H1 (cell line): ENCODE results near the gene SLC17A4. TPM values are rescaled to one million over a fixed set of nuclear protein-coding genes. Genes with fewer than 3 reads are reported as not detected.

ENCODE experiments used
- CTCF ChIA-PET: fragments of 300-600 bp; sonication (Branson Sonifier 250); formaldehyde crosslinking; loops from one replicate; lab custom pipeline; 2021; ENCODE audit not compliant: partially characterized antibody; lab: Charles Lee
- POLR2A ChIA-PET: fragments of 300-600 bp; sonication (Branson Sonifier 250); formaldehyde crosslinking; loops from one replicate; lab custom pipeline; 2021; ENCODE audit warnings: inconsistent platforms; ENCODE audit not compliant: partially characterized antibody; lab: Charles Lee
- DNase-seq, 2 experiments: peaks; one replicate each; pipeline versions ENCODE4 v3.0.0 to v3.0.0-alpha.2; 2010 to 2022; ENCODE audit warnings: low spot score in 2 of 2, low read depth in 1 of 2, mixed read lengths in 1 of 2
- FAIRE-seq: peaks from 2 replicates; lab custom pipeline; 2011; peaks lifted over from hg19 to GRCh38; lab: Jason Lieb, UNC
- H2AFZ ChIP-seq: 2 replicates; pipeline ENCODE4 v1.8.1; 2012; ENCODE audit warnings: low read length, inconsistent platforms
- H2AK5ac ChIP-seq: 2 replicates; pipeline ENCODE4 v1.6.1; 2013; ENCODE audit warnings: low read depth, low read length
- H2BK120ac ChIP-seq: replicated peaks from 2 replicates; pipeline ENCODE3; 2013; ENCODE audit warnings: low read depth, low read length, inconsistent platforms
- H2BK12ac ChIP-seq: 2 replicates; pipeline ENCODE4 v1.6.1; 2013; ENCODE audit warnings: low read depth, low read length
- H2BK15ac ChIP-seq: 2 replicates; pipeline ENCODE4 v1.6.1; 2013; ENCODE audit warnings: low read length
- H2BK20ac ChIP-seq: 2 replicates; pipeline ENCODE4 v1.6.1; 2013; ENCODE audit warnings: low read length
- H2BK5ac ChIP-seq: 2 replicates; pipeline ENCODE4 v1.6.1; 2013; ENCODE audit warnings: low read depth, low read length
- H3K14ac ChIP-seq: 2 replicates; pipeline ENCODE4 v1.6.1; 2013; ENCODE audit warnings: inconsistent platforms; ENCODE audit not compliant: insufficient read length
- H3K18ac ChIP-seq: 2 replicates; pipeline ENCODE4 v1.6.1; 2013; ENCODE audit warnings: low read length; ENCODE audit errors: extremely low read depth
- H3K23ac ChIP-seq: 2 replicates; pipeline ENCODE4 v1.6.1; 2013; ENCODE audit warnings: inconsistent platforms; ENCODE audit not compliant: insufficient read length
- H3K23me2 ChIP-seq: 2 replicates; pipeline ENCODE4 v1.6.1; 2013; ENCODE audit warnings: low read depth, low read length
- H3K27ac ChIP-seq: 2 replicates; pipeline ENCODE4 v1.6.1; 2011; ENCODE audit warnings: low read depth, low read length, inconsistent platforms
- H3K27me3 ChIP-seq, 4 experiments: replicated peaks in 1 of 4; 1 replicate in 1 of 4; 2 replicates in 3 of 4; pipeline versions ENCODE4 v1.6.1 to v1.8.1; 2011 to 2013; ENCODE audit warnings: low read length in 3 of 4, mild to moderate bottlenecking in 3 of 4, inconsistent platforms in 2 of 4, mixed read lengths in 2 of 4, moderate library complexity in 1 of 4; ENCODE audit not compliant: control insufficient read depth in 3 of 4, insufficient read depth in 3 of 4; ENCODE audit errors: extremely low read depth in 1 of 4
- H3K36me3 ChIP-seq, 4 experiments: 2 replicates each; pipeline versions ENCODE4 v1.6.1 to v1.8.1; 2011 to 2013; ENCODE audit warnings: mild to moderate bottlenecking in 4 of 4, low read length in 3 of 4, moderate library complexity in 2 of 4, control low read depth in 1 of 4, inconsistent platforms in 1 of 4; ENCODE audit not compliant: insufficient read depth in 4 of 4, control insufficient read depth in 2 of 4
- H3K4ac ChIP-seq: replicated peaks from 2 replicates; pipeline ENCODE3; 2013; ENCODE audit warnings: low read length, low read depth, mixed read lengths, inconsistent platforms; ENCODE audit not compliant: insufficient read length
- H3K4me1 ChIP-seq, 4 experiments: replicated peaks in 1 of 4; 1 replicate in 1 of 4; 2 replicates in 3 of 4; pipeline versions ENCODE4 v1.6.1 to v1.8.1; 2011 to 2013; ENCODE audit warnings: low read length in 3 of 4, inconsistent platforms in 2 of 4, mixed read lengths in 1 of 4; ENCODE audit not compliant: insufficient read depth in 4 of 4, control insufficient read depth in 3 of 4
- H3K4me2 ChIP-seq, 2 experiments: 2 replicates each; pipeline versions ENCODE4 v1.6.1 to v1.8.1; 2011 to 2013; ENCODE audit warnings: low read depth in 2 of 2, low read length in 2 of 2, control low read depth in 1 of 2, inconsistent platforms in 1 of 2, mild to moderate bottlenecking in 1 of 2; ENCODE audit not compliant: insufficient read depth in 1 of 2
- H3K4me3 ChIP-seq, 4 experiments: fragments of 200-600, 300-600 bp in 1 of 4; sonication (generic), shearing (Covaris generic), sonication (Bioruptor Twin) in 1 of 4; 2 replicates each; pipeline versions ENCODE4 v1.5.1 to v1.8.1; 2011 to 2016; ENCODE audit warnings: low read length in 4 of 4, low read depth in 3 of 4, control low read depth in 2 of 4, inconsistent platforms in 2 of 4, mild to moderate bottlenecking in 2 of 4, mixed read lengths in 1 of 4, moderate library complexity in 1 of 4; ENCODE audit not compliant: insufficient read depth in 2 of 4; ENCODE audit errors: extremely low read depth in 1 of 4
- H3K56ac ChIP-seq: replicated peaks from 2 replicates; pipeline ENCODE3; 2013; ENCODE audit warnings: low read depth, mild to moderate bottlenecking, mixed read lengths, low read length, inconsistent platforms; ENCODE audit not compliant: insufficient read length
- H3K79me1 ChIP-seq: 2 replicates; pipeline ENCODE4 v1.6.1; 2013; ENCODE audit warnings: low read depth, low read length, control low read depth
- H3K79me2 ChIP-seq, 2 experiments: 2 replicates each; pipeline versions ENCODE4 v1.6.1 to v1.8.1; 2012 to 2013; ENCODE audit warnings: low read length in 2 of 2, mild to moderate bottlenecking in 2 of 2, inconsistent platforms in 1 of 2; ENCODE audit not compliant: insufficient read depth in 2 of 2, control insufficient read depth in 1 of 2
- H3K9ac ChIP-seq, 4 experiments: replicated peaks in 1 of 4; 1 replicate in 1 of 4; 2 replicates in 3 of 4; pipeline versions ENCODE4 v1.6.1 to v1.8.1; 2011 to 2013; ENCODE audit warnings: low read depth in 3 of 4, low read length in 3 of 4, control low read depth in 2 of 4, mild to moderate bottlenecking in 2 of 4, moderate library complexity in 2 of 4, inconsistent platforms in 1 of 4; ENCODE audit errors: extremely low read depth in 1 of 4
- H3K9me3 ChIP-seq, 2 experiments: 2 replicates each; pipeline versions ENCODE4 v1.6.1 to v1.8.1; 2012 to 2013; ENCODE audit warnings: mild to moderate bottlenecking in 2 of 2, moderate library complexity in 2 of 2, control low read depth in 1 of 2, inconsistent platforms in 1 of 2, low read depth in 1 of 2, low read length in 1 of 2, mixed read lengths in 1 of 2; ENCODE audit not compliant: insufficient read depth in 2 of 2
- H4K20me1 ChIP-seq, 2 experiments: replicated peaks in 1 of 2; 2 replicates each; pipeline versions ENCODE3 to v1.8.1; 2011 to 2013; ENCODE audit warnings: inconsistent platforms in 2 of 2, low read length in 2 of 2, mild to moderate bottlenecking in 1 of 2; ENCODE audit not compliant: insufficient read depth in 2 of 2, control insufficient read depth in 1 of 2
- H4K5ac ChIP-seq: 2 replicates; pipeline ENCODE4 v1.6.1; 2013; ENCODE audit warnings: low read length, low read depth, mixed read lengths, inconsistent platforms; ENCODE audit not compliant: insufficient read length
- H4K8ac ChIP-seq: 2 replicates; pipeline ENCODE4 v1.8.0; 2013; ENCODE audit warnings: mild to moderate bottlenecking, moderate library complexity, low read length, inconsistent platforms; ENCODE audit not compliant: insufficient read depth; ENCODE audit errors: extremely low read depth
- H4K91ac ChIP-seq: replicated peaks from 2 replicates; pipeline ENCODE3; 2013; ENCODE audit warnings: low read length, mixed read lengths, inconsistent platforms; ENCODE audit not compliant: insufficient read length
- ASH2L ChIP-seq: fragments of 200-600, 300-600 bp; sonication (generic); IDR thresholded peaks from one replicate; pipeline ENCODE4 v1.7.1; 2017; ENCODE audit warnings: low read length
- CBX8 ChIP-seq: fragments of 300-800, 300-1000 bp; sonication (generic); IDR thresholded peaks from 2 replicates; pipeline ENCODE4 v1.7.1; 2016; ENCODE audit warnings: low read depth, low read length, borderline replicate concordance
- CHD2 ChIP-seq: IDR thresholded peaks from 2 replicates; pipeline ENCODE4 v1.6.1; 2012; ENCODE audit warnings: low read length, improper control_type of control experiment
- GABPA ChIP-seq: IDR thresholded peaks from 2 replicates; pipeline ENCODE4 v1.6.1; 2011; ENCODE audit warnings: mild to moderate bottlenecking, low read length, moderate library complexity, borderline replicate concordance; ENCODE audit not compliant: insufficient read depth
- GTF2F1 ChIP-seq: IDR thresholded peaks from 2 replicates; pipeline ENCODE4 v1.6.1; 2012; ENCODE audit warnings: low read depth, low read length, improper control_type of control experiment, borderline replicate concordance
- HDAC2 ChIP-seq, 2 experiments: fragments of 300-600 bp in 1 of 2; sonication (generic) in 1 of 2; IDR thresholded peaks; 2 replicates each; pipeline ENCODE4 v1.6.1; 2011 to 2012; ENCODE audit warnings: low read depth in 2 of 2, low read length in 2 of 2, mild to moderate bottlenecking in 2 of 2, moderate library complexity in 2 of 2, borderline replicate concordance in 1 of 2, inconsistent platforms in 1 of 2
- JUN ChIP-seq: IDR thresholded peaks from 2 replicates; pipeline ENCODE4 v1.6.1; 2011; ENCODE audit warnings: low read depth, mild to moderate bottlenecking, improper control_type of control experiment, low read length
- PHF8 ChIP-seq: fragments of 200-600 bp; sonication (generic); conservative IDR thresholded peaks from 2 replicates; pipeline ENCODE4 v1.7.1; 2012; ENCODE audit warnings: low read depth, mild to moderate bottlenecking, inconsistent platforms, low read length, moderate library complexity
- SAP30 ChIP-seq: fragments of 300-600 bp; sonication (generic); IDR thresholded peaks from 2 replicates; pipeline ENCODE4 v1.7.1; 2012; ENCODE audit warnings: low read length, moderate library complexity, mild to moderate bottlenecking, inconsistent platforms; ENCODE audit not compliant: insufficient read depth, insufficient replicate concordance
- SIN3A ChIP-seq, 2 experiments: IDR thresholded peaks in 1 of 2; conservative IDR thresholded peaks in 1 of 2; 2 replicates each; pipeline ENCODE4 v1.6.1; 2011 to 2012; ENCODE audit warnings: low read length in 2 of 2, improper control_type of control experiment in 1 of 2, low read depth in 1 of 2, mild to moderate bottlenecking in 1 of 2
- SP2 ChIP-seq: IDR thresholded peaks from 2 replicates; pipeline ENCODE4 v1.6.1; 2012; ENCODE audit warnings: mild to moderate bottlenecking, low read length, inconsistent platforms
- SUZ12 ChIP-seq: fragments of 200-600 bp; sonication (generic); IDR thresholded peaks from 2 replicates; pipeline ENCODE4 v1.6.1; 2012; ENCODE audit warnings: mild to moderate bottlenecking, inconsistent platforms, low read length, moderate library complexity, mixed read lengths
- WGBS, 2 experiments: shearing (Covaris generic) in 1 of 2; methylation state at CpG; one replicate each; pipeline versions ENCODE4 v1.1.6 to v1.1.7; 2013 to 2015; ENCODE audit warnings: low lambda C conversion rate in 2 of 2, mixed read lengths in 2 of 2, inconsistent platforms in 1 of 2, low coverage in 1 of 2, missing lambda C conversion rate in 1 of 2; ENCODE audit not compliant: insufficient replicate concordance in 2 of 2, insufficient coverage in 1 of 2, insufficient read length in 1 of 2; ENCODE audit errors: extremely low coverage in 1 of 2, missing lambda C conversion rate in 1 of 2; 5-methylcytosine and 5-hydroxymethylcytosine counted together
- polyA plus RNA-seq, 7 experiments: library from polyadenylated mRNA; depleted of rRNA in 3 of 7; stranded (reverse) in 5 of 7; unstranded in 2 of 7; fragments of >200 nt in 5 of 7; fragments of 200-250 nt in 2 of 7; gene quantifications; 1 replicate in 5 of 7; 2 replicates in 1 of 7; 4 replicates in 1 of 7; pipeline versions ENCODE4 v1.2.1 to v1.2.3, GENCODE V29; 2011 to 2013; ENCODE audit warnings: missing spikeins in 2 of 7, mixed read lengths in 2 of 7
- total RNA-seq: library from RNA; stranded (reverse); fragmentation: NEBNext Ultra II Directional; extraction: Animal tissue kit (Norgen Biotek cat#: 25700); gene quantifications from 2 replicates; pipeline ENCODE4 v1.2.1, GENCODE V29; 2021
- TF ChIP-seq, protein P1 (sequence below): IDR thresholded peaks from 2 replicates; pipeline ENCODE4 v1.6.1; 2011; ENCODE audit warnings: low read depth, mild to moderate bottlenecking, low read length; ENCODE audit not compliant: insufficient read depth

The SLC17A4 gene
- total and polyA plus RNA-seq, 2 of the 8 experiments (the other 6 are each of a cell fraction or from before 2014, with no cell fraction given), result not detected

DNA sequence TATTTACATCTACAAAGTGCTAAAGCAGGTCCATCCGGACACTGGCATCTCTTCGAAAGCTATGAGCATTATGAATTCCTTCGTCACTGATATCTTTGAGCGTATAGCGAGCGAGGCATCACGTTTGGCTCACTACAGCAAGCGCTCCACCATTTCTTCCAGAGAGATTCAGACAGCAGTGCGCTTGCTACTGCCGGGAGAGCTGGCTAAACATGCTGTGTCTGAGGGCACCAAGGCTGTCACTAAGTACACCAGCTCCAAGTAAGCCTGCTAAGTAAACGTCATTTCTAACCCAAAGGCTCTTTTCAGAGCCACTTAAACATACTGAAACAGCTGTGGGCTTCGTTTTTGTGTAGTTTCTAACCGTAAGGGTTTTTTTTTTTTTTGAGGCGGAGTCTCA, 27.5 kb upstream of the SLC17A4 start:
- Histone ChIP-seq H3K4ac (no peak overlapping the region), H3K14ac (no peak overlapping the region), H4K5ac (no peak overlapping the region), H2AFZ (peak overlapping the region; percentile 52; the same call in 1 of the 2 replicates), H3K27ac (no peak overlapping the region), H4K20me1 (no peaks in the 10 kb centered on the region), H2BK20ac (no peak overlapping the region), H3K18ac (no peak overlapping the region), H3K56ac (no peak overlapping the region), H3K79me1 (no peaks in the 10 kb centered on the region), H3K79me2 (no peaks in the 10 kb centered on the region), H3K36me3 (no peaks in the 10 kb centered on the region), H3K23ac (no peak overlapping the region), H3K9ac (no peak overlapping the region), H2BK5ac (no peak overlapping the region), H2BK15ac (no peak overlapping the region), H3K4me3 (no peak overlapping the region), H2BK12ac (no peak overlapping the region), H4K91ac (no peak overlapping the region), H3K4me1 (no peaks in the 10 kb centered on the region), H3K23me2 (no peaks in the 10 kb centered on the region), H2BK120ac (no peak overlapping the region), H3K9me3 (no peaks in the 10 kb centered on the region), H2AK5ac (no peak overlapping the region), H3K27me3 (no peaks in the 10 kb centered on the region), H3K4me2 (no peak overlapping the region), H4K8ac (no peak overlapping the region)
- FAIRE-seq (no peak), DNase-seq (no peak)
- POLR2A ChIA-PET, result no interaction called here
- WGBS, 2 experiments, result 94% methylated on average over 14 of the region's 14 CpGs; no CpG with 5 or more reads in 1 of the 2 experiments
- CTCF ChIA-PET, result interaction anchor here (0.6 to 2.1 kb wide), 7 partner anchors 9 to 1674 kb away, joined by 3 to 12 read pairs (median 3); no protein-coding TSS in a partner anchor
- TF ChIP-seq ASH2L (no peak), SP2 (no peak), JUN (no peak), CHD2 (no peak), CBX8 (no peak), GTF2F1 (no peak), GABPA (no peak), SUZ12 (no peak), PHF8 (no peak), SAP30 (no peak), SIN3A (conservative IDR thresholded peaks at IDR 0.05 in 1 of 2, IDR thresholded peaks at IDR 0.05 in 1 of 2; ENCODE audit: low read depth in 1 of 2, low read length in 2 of 2) (no peak), HDAC2 (IDR thresholded peaks at IDR 0.05; ENCODE audit: borderline replicate concordance in 1 of 2, low read depth in 2 of 2, low read length in 2 of 2) (no peak)
- TF ChIP-seq, protein P1, sequence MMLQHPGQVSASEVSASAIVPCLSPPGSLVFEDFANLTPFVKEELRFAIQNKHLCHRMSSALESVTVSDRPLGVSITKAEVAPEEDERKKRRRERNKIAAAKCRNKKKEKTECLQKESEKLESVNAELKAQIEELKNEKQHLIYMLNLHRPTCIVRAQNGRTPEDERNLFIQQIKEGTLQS, result no peak
